Activated naive CD8-positive, alpha-beta T cell treated with anti-CD3 and anti-CD28 coated beads, Interleukin-2, amount 50 U/mL, for 16 hours (primary cell): Measurements from ENCODE around the gene MCRS1.

Experiments used
- DNase-seq: peaks from one replicate; pipeline ENCODE4 v3.0.0-alpha.2; 2020; ENCODE audit warnings: low read depth, low spot score

Gene MCRS1

DNA sequence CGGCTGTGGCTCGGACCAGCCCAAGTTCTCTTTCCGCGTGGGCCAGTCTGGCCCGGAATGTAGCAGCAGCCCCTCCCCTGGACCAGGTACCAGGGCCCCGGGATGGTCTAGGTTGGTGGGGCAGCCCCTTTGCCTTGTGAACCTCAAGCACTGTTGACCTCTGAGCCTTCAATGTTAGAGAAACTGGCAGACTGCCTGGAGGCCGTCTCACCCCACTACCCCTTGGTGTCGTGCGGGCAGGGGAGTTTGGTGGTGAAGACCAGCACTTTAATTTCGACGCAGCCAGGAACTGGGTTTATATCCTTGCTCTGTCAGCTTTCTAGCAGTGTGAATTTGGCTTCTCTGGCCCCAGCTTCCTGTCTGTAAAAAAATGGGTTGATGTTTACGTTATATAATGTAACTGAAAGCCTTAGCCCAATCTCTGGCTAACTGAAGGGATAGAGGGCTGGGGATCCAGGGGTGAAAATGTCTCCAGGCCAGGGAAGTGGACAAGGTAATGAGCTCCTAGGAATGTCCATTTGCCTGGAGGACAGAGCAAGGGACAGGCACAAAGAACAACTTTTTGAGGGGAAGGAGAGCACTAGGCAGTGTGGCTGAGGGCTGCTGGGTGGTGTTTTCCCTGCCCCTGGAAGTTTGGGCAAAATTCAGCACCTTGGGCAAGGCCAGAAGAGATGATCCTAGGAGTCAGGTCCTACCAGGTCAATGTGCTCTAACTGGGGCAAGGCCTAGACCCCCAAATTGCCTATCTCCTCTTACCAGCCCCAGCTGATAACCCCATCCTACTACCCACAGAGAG lies 11.4 kb downstream of the MCRS1 start:
- no peak for DNase-seq

DNA sequence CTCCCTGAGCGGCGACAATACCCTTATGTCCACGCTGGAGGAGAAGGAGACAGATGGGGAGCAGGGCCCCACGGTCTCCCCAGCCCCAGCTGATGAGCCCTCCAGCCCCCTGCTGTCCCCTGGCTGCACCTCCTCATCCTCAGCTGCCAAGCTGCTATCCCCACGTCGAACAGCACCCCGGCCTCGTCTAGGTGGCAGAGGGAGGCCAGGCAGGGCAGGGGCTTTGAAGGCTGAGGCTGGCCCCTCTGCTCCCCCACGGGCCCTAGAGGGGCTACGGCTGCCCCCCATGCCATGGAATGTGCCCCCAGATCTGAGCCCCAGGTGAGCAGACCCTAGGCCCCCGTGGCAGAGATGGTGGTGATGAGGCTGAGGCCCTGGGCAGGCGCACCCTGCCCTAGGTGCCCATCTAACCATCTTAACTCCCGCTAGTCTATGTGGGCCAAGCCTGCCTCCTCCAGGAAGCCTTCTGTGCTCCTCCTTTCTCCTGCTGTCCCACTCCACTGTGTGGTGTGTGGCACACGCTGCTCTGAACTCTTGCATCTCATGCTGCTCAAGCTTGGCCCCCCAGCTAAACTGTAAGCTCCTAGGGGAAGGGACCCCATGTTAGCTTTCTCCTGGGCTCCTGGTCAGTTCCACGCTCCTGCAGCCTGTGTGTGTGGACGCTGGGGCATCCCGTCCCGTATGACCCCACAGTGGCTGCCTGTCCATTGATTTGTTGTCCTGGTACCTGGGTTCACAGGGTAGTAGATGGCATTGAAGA lies 12.1 kb downstream of the MCRS1 start:
- DNase-seq, result no peak

DNA sequence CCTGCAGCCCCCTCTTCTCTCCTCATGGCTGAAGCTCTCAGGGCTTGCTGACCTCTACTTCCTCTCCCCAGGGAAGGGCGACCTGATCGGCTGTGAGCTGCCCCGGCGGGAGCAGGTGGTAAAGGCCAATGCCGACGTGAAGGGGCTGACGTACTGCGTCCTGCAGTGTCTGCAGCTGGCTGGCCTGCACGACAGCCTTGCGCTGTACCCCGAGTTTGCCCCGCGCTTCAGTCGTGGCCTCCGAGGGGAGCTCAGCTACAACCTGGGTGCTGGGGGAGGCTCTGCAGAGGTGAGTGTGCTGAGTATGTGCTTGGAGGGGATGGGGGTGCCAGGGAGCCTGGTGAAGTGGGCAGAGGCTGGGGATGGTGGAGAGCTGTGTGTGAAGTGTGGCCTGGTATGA lies 13.7 kb downstream of the MCRS1 start:
- no peak for DNase-seq

DNA sequence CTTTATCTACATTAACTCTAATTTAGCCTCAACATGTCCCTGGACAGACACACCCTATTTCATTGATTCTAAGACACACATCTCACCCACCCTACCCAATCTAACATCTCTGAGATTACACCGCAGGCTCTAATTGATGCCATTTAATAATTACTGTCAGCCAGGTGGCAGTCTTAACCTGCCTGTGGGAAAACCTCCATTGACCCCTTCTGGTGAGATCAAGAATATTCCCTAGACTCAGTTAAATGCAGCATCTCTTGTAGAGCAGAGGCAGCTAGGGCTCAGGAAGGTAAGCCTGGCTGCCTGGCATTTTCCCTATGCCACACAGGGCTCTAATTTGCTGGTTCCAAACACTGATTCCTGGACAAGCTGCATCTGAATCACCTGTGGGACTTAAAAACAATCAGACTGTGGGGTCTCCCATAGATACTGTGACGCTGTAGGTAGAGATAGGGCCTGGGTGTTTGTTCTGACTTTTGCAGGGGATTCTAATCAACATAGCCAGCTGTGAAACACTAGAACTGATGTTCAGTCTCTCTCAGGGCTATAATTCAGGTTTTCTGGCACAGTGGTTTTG lies 14.3 kb downstream of the MCRS1 start:
- no peak for DNase-seq

DNA sequence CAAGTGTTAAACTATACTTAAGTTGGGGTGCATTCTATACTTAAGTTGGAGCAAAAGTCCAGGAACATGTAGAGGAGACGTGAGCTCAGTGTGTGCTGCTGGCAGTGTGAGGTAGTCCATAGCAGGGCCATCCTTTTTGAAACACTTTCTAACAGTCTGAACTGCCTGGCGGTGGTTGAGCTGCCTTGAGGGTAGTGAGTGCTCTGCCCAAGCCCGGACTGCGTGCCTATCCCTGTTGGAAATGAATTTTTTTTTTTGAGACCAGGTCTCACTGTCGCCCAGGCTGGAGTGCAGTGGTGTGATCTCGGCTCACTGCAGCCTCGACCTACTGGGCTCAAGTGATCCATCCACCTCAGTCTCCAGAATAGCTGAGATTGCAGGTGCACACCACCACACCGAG lies 15.0 kb downstream of the MCRS1 start:
- no peak for DNase-seq

DNA sequence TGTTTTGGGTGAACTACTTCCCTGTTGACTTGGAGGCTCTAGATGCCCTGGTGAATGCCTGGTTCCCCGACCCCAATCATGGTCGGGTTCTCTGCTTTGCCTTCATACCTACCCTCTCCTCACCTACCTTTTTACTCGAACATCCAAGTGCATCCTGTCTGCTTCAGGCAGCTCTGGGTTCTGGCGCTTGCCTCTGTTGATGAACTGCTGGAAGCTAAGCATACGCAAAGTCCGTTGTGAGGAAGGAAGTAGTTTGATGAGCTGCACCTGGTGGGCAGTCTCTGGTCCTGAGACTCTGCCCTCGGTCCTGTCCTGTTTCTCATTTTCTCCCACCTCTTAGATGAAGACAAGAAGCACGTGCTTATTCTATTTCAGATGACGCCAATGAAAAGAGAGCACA lies 15.5 kb downstream of the MCRS1 start:
- DNase-seq, result no peak

DNA sequence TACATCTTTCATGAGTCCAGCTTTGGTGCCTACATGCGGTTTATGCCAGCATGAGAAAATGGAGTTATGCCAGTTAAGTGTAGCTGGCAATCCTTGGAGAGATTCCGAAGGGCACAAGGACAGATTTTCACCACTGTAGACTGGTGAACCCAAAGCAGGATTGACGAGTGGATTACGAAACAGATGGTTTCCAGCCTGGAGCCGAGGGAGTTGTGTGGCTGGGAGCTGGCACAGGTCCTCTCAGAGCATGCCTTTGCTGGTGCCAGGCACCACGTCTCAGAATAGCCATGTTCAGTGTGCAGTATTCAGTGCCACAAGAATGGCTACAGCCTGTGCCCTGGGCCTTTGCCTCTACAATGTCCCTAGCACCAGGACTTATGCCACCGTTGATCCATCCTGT lies 15.9 kb downstream of the MCRS1 start:
- DNase-seq, result no peak

DNA sequence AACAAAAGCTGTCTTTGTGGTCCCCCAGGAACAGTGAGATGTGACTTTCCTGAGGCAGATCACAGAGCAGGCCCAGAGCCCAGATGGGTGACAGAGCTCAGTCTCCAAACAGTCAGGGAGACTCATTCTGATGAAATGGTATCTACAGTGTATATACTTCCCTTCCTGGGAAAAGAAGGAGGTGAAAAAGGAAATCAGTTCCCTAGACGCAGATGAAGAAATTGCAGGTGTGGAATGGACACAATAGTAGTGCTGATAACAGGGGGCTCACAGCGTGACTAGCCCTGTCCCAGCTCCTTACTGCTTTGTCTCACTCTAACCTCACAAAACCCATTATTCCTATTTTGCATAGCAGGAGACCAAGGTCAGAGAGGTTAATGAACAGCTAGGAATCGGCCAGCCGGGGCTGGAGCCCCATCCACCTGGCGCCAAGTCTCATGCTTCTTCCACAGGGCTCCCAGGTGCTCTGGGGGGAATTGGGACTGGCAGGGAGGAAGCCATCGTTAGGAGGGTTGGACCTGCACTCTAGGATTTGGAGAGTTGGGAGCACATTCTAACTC lies 17.2 kb downstream of the MCRS1 start:
- no peak for DNase-seq

DNA sequence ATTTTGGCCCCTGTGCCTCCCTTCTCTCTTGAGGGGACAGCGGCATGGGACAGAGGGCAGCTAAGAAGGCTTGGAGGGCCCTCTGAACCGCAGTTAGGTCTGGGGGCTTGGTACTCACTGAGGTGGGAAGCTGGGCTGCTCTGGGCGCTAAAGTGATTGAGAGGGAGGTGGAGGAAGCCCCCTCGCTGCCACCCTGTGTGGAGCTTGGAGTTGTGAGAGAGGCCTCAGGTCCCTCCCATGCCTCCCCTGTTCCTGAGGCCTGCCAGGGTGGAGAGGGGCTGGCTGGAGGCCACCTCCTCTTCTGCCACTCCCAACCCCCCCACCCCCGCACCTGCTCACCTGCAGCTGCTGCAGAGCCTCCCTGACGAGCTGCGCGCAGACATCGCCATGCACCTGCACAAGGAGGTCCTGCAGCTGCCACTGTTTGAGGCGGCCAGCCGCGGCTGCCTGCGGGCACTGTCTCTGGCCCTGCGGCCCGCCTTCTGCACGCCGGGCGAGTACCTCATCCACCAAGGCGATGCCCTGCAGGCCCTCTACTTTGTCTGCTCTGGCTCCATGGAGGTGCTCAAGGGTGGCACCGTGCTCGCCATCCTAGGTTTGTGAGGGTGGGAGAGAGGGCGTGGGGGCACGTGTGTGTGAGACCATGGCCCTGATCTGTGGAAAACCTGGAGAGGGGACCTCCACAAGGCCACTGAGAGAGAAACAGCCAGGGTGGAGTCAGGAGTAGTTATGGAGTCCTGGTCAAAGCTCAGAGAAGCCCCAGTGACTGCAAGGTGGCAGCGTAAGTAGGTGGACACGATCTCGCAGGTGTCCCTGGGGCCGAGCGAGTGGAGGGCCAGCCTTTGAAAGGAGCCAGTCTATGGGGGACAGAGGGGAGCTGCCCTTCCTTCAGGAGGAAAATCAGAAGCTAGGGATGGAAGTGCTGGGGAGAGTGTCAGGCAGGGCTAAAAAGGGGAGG lies 17.9 kb downstream of the MCRS1 start:
- no peak for DNase-seq

DNA sequence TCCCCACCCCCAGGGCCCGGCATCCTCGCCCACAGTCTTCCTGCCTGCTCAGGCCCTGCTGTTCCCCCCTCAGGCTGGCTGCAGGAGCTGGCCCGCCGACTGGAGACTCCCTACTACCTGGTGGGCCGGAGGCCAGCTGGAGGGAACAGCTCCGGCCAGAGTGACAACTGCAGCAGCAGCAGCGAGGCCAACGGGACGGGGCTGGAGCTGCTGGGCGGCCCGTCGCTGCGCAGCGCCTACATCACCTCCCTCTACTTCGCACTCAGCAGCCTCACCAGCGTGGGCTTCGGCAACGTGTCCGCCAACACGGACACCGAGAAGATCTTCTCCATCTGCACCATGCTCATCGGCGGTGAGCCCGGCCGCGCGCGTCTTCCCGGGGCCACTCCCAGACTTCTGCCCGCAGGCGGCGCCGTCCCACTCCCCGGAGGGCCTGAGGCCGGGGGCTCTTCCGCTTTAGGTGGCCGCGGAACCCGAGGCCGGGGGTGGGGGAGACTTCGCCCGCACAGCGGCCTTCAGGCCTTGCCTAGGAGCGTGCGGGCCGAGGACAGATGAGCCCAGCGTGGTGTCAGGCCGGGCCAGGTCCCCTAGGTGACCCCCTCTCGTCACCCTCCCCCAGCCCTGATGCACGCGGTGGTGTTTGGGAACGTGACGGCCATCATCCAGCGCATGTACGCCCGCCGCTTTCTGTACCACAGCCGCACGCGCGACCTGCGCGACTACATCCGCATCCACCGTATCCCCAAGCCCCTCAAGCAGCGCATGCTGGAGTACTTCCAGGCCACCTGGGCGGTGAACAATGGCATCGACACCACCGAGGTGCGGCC lies 18.9 kb downstream of the MCRS1 start:
- DNase-seq, result no peak

DNA sequence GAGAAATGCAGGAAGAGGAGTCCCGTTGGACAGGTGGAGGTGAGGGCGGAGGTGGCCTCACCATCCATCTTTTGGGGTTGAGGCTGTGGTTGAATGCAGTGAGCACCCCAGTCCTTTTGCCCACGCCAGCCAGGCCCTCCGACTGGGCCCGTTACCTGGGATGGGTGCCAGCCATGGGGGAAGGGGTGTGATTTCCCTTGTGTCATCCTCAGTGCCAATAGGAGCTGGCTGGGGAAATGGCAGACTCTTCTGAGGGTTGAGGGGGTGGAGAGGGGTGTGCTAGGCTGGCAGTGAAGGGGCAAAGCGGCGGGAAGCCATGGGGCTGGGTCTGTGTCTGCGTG lies 19.5 kb downstream of the MCRS1 start:
- no peak for DNase-seq

DNA sequence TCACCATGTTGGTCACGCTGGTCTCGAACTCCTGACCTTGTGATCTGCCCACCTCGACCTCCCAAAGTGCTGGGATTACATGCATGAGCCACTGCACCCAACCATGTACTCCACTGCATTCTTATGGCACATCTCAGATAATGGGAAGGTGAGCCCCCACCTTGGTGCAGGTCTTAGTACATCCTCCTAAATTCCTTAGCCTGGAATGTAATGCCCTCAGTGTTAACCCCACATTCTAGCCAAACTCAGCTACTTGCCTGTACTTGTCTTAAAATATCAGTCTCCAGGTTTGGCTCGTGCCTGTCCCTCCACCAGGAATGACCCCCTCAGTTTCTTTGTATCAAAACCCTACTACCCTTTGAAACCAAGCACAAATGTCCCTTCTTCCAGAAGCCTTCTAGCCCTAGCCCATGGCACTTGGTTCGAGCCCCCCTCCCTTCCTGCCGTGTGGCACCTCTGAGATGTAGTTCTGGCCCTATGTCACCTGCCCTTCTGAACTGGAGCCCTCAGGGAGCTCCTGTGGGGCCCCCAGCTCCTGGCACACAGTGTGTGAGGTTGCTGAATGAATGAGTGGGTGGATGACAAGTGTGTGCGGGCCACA lies 20.8 kb downstream of the MCRS1 start:
- DNase-seq, result no peak

DNA sequence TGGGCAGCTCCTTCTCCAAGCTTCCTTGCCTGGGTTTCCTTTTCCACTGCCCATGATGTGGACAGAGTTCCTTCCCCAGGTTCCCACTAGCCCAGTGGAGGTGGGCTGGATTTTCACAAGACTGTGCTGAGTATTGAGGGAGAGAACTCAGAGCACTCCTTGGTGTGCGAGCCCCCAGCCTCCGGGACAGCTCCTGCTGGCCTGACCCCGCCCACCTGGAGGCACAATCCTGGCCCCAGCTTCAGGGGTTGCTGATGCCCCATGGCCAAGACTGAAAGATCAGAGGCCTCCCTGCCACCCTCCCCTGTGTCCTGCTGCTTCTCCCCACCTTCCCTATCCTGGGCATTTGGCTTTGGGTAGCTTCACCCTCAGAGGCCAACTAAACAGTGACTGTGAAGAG lies 21.5 kb downstream of the MCRS1 start:
- DNase-seq, result no peak

DNA sequence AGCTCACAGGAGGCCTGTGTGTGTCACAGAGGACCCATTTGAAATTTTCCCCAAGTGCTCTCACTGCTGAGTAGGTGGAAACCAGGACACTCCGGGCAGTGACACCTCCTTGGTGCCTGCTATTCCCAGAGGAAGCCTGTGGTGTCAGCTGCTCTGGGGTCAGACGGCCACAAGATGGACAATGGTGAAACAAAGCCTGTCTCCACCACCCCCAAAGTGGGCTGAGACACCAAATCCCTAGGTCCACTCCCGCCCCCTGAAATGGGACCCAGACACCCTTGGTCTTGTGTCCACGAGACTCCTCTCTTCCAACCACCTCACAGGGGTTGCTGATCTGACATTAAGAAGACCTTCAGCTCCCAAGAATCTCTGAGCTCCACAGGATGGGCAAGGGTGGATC lies 22.1 kb downstream of the MCRS1 start:
- no peak for DNase-seq

DNA sequence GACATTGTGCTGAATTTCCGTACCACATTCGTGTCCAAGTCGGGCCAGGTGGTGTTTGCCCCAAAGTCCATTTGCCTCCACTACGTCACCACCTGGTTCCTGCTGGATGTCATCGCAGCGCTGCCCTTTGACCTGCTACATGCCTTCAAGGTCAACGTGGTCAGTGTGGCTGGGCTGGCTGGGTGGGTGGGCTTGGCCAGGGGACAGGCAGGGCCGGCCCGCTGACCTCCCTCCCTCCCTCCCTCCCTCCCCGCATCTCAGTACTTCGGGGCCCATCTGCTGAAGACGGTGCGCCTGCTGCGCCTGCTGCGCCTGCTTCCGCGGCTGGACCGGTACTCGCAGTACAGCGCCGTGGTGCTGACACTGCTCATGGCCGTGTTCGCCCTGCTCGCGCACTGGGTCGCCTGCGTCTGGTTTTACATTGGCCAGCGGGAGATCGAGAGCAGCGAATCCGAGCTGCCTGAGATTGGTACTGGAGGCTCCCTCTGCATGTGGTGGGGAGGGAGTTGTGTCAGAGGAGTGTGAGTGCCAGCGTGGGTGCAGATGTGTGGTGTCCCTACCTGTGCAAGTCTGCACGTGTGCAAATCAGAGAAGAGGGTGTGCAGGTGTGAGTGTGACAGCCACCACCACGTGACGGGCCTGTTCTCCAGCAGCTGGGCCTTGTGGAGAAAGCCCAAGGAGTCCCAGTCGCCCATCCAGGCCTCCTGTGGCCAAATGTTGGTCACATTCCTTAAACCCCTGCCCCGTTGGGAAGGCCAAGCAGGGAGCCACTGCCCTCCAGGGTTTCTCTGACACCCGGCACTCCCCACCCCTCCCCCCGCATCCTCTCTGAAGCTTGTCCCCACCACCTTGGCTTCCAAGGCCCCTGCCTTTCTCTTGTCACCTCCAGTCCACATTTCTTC lies 23.8 kb downstream of the MCRS1 start:
- DNase-seq, result no peak

DNA sequence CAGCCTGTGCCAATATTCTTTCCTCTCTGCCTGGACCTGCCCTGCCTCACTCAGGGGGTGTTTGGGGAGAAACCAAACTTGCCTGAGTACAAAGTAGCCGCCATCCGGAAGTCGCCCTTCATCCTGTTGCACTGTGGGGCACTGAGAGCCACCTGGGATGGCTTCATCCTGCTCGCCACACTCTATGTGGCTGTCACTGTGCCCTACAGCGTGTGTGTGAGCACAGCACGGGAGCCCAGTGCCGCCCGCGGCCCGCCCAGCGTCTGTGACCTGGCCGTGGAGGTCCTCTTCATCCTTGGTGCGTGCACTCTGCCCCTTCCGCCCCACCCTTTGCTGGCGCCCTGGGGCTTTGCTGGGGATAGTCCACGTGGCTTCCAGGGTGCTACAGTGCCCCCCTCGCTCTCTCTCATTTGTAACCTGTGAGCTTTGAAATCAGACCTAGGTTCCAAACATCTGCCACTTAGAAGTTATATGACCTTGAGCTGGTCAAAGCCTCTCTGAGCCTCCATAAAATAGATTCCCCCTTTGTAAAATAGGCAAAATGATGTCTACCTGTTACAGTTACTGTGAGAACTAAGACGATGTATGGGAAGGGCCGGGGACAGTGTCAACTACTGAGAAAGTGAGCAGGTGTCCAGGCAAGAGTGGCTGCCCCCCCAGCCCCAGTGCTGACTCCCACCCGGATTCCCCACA lies 24.6 kb downstream of the MCRS1 start:
- no peak for DNase-seq

DNA sequence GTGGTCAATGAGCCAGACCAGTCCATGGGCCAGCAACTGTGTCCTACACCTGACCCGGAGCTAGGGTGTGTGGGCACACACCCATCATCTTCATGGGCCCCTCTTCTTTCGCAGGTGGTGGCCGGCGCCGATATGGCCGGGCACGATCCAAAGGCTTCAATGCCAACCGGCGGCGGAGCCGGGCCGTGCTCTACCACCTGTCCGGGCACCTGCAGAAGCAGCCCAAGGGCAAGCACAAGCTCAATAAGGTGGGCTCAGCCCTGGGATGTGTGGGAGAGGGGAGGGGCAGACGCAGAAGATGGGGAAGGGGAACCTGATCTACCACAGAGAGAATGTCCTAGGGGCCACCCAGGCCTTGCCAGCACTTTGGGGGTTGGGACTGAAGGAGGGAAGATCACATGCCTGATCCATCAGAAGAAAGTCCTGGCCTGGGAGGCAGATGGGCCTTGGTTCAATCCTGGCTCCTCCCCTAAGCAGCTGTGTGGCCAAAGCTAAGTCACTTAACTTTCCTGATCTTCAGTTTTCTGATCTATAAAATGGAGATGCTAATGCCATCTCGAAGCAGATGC lies 25.3 kb downstream of the MCRS1 start:
- no peak for DNase-seq

DNA sequence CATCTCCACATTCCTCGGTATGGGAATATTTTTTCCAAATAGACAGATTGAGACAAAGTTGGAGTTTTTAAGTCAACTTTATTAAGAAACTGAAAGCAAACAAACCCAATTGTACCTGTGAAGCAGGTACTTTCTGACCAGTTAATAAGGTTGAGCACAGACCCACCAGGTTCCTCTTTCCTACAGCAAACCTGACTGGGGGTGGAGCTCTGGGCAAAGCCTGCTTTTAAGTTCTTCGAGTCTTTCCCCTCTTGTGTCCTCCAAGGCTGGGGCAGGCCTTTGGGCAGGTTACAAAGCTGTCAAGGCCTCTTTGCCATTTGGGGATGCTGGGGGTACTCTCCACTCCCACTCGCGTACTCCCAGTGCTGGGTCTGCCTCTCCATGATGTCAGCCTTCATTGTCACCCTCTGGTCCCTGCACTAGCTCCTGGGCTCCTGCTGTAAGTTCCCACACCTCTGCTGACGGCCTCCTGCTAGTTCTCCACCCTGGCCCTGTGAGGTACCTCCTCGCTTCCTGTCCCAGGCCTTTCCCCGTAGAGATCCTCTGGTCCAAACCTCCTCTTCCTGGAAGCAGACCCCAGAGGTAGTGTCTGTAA lies 25.9 kb downstream of the MCRS1 start:
- no peak for DNase-seq
